Measurements from ENCODE around the gene CKAP4.

The CKAP4 gene

GRCh38 chr12:106274575-106275121 lies 26.8 kb upstream of the CKAP4 start:
- no peak for DNase-seq (ENCODE audit: low read depth)

GRCh38 chr12:106274012-106274411 lies 26.2 kb upstream of the CKAP4 start:
- DNase-seq (ENCODE audit: low read depth), result no peak

GRCh38 chr12:106273491-106273890 lies 25.7 kb upstream of the CKAP4 start:
- no peak for DNase-seq (ENCODE audit: low read depth)

- no peak for DNase-seq (ENCODE audit: low read depth)
These were observed 24.0 kb upstream of the CKAP4 start for GRCh38 chr12:106271575-106272505.

- DNase-seq (ENCODE audit: low read depth), result no peak
These were observed 21.4 kb upstream of the CKAP4 start for GRCh38 chr12:106269150-106269771.

- DNase-seq (ENCODE audit: low read depth), result no peak
These were observed 19.7 kb upstream of the CKAP4 start for GRCh38 chr12:106267535-106267934.

GRCh38 chr12:106265116-106265515 lies 17.3 kb upstream of the CKAP4 start:
- no peak for DNase-seq (ENCODE audit: low read depth)

- DNase-seq (ENCODE audit: low read depth), result no peak
These were observed 11.1 kb upstream of the CKAP4 start for GRCh38 chr12:106258935-106259334.

GRCh38 chr12:106258226-106258625 lies 10.4 kb upstream of the CKAP4 start:
- DNase-seq (ENCODE audit: low read depth), result no peak

- no peak for DNase-seq (ENCODE audit: low read depth)
These were observed 8.7 kb upstream of the CKAP4 start for GRCh38 chr12:106256524-106256923.

GRCh38 chr12:106255952-106256351 lies 8.1 kb upstream of the CKAP4 start:
- no peak for DNase-seq (ENCODE audit: low read depth)

- DNase-seq (ENCODE audit: low read depth), result no peak
These were observed 7.7 kb upstream of the CKAP4 start for GRCh38 chr12:106255493-106255892.

GRCh38 chr12:106254724-106255123 lies 6.9 kb upstream of the CKAP4 start:
- DNase-seq (ENCODE audit: low read depth), result no peak

- DNase-seq (ENCODE audit: low read depth), result no peak
These were observed 4.0 kb upstream of the CKAP4 start for GRCh38 chr12:106251631-106252455.

GRCh38 chr12:106249411-106250135 lies 1.8 kb upstream of the CKAP4 start:
- DNase-seq (ENCODE audit: low read depth), result no peak

GRCh38 chr12:106248846-106249371 lies 1.1 kb upstream of the CKAP4 start:
- peak; percentile 24 for DNase-seq (ENCODE audit: low read depth)

GRCh38 chr12:106248312-106248845 lies 559 bp upstream of the CKAP4 start:
- DNase-seq (ENCODE audit: low read depth), result no peak

- DNase-seq (ENCODE audit: low read depth), result peak; percentile 40
These were observed 738 bp downstream of the CKAP4 start for GRCh38 chr12:106246891-106247673.

GRCh38 chr12:106245767-106246166 lies 2.1 kb downstream of the CKAP4 start:
- DNase-seq (ENCODE audit: low read depth), result no peak

GRCh38 chr12:106243620-106244019 lies 4.2 kb downstream of the CKAP4 start:
- DNase-seq (ENCODE audit: low read depth), result no peak

Data from activated gamma-delta T cell treated with anti-CD3 and anti-CD28 coated beads, Interleukin-2, amount 50 U/mL, for 16 hours (primary cell).